DOHH2 (cell line): ENCODE data around the gene IFNL2.

Experiments
- H3F3A ChIP-seq: fragments of 200-600 bp; sonication (generic), shearing (Covaris generic); 2 replicates; pipeline ENCODE4 v1.6.0; 2016; ENCODE audit warnings: antibody characterized with exemption, mild to moderate bottlenecking; ENCODE audit not compliant: control insufficient read depth, insufficient read depth
- H3K27ac ChIP-seq: fragments of 200-600 bp; sonication (generic); 2 replicates; pipeline ENCODE4 v1.5.1; 2014; ENCODE audit warnings: low read depth, mild to moderate bottlenecking, low read length, moderate library complexity
- H3K27me3 ChIP-seq: fragments of 200-600 bp; sonication (generic); 2 replicates; pipeline ENCODE4 v1.6.1; 2014; ENCODE audit warnings: mild to moderate bottlenecking, low read length, mixed read lengths; ENCODE audit not compliant: control insufficient read depth
- H3K36me3 ChIP-seq: fragments of 200-600 bp; sonication (generic); 2 replicates; pipeline ENCODE4 v1.6.1; 2014; ENCODE audit warnings: mild to moderate bottlenecking, low read length, moderate library complexity, mixed read lengths; ENCODE audit not compliant: control insufficient read depth
- H3K4me1 ChIP-seq: fragments of 200-600 bp; sonication (generic); 2 replicates; pipeline ENCODE4 v1.6.1; 2014; ENCODE audit warnings: mild to moderate bottlenecking, low read length, mixed read lengths; ENCODE audit not compliant: control insufficient read depth
- H3K4me2 ChIP-seq: fragments of 200-600 bp; sonication (generic); 2 replicates; pipeline ENCODE4 v1.6.0; 2014; ENCODE audit warnings: mild to moderate bottlenecking, low read length, moderate library complexity
- H3K4me3 ChIP-seq: fragments of 200-600 bp; sonication (generic); 2 replicates; pipeline ENCODE4 v1.5.1; 2014; ENCODE audit warnings: mild to moderate bottlenecking, low read length, mixed read lengths
- H3K79me2 ChIP-seq: fragments of 200-600 bp; sonication (generic); 2 replicates; pipeline ENCODE4 v1.6.1; 2014; ENCODE audit warnings: mild to moderate bottlenecking, low read length, mixed read lengths; ENCODE audit not compliant: control insufficient read depth
- H3K9me2 ChIP-seq: fragments of 200-600 bp; sonication (generic); replicated peaks from 2 replicates; pipeline ENCODE4 v1.6.1; 2014; ENCODE audit warnings: mild to moderate bottlenecking, low read length, mixed read lengths; ENCODE audit not compliant: control insufficient read depth
- H3K9me3 ChIP-seq: fragments of 200-600 bp; sonication (generic); 2 replicates; pipeline ENCODE4 v1.6.1; 2014; ENCODE audit warnings: antibody characterized with exemption, low read length, mixed read lengths; ENCODE audit not compliant: control insufficient read depth, insufficient read depth
- H4K20me1 ChIP-seq: fragments of 200-600 bp; sonication (generic); 2 replicates; pipeline ENCODE4 v1.6.0; 2014; ENCODE audit warnings: low read depth, mild to moderate bottlenecking, antibody characterized with exemption, low read length, moderate library complexity; ENCODE audit not compliant: control insufficient read depth, insufficient read depth
- CTCF ChIP-seq: fragments of 200-600 bp; sonication (generic); IDR thresholded peaks from one replicate; pipeline ENCODE4 v1.5.1; 2014; ENCODE audit warnings: antibody characterized with exemption, mild to moderate bottlenecking, low read depth, low read length; ENCODE audit not compliant: poor library complexity, severe bottlenecking
- EZH2phosphoT487 ChIP-seq: fragments of 200-600 bp; sonication (generic); IDR thresholded peaks from 2 replicates; pipeline ENCODE4 v1.6.1; 2017; ENCODE audit warnings: borderline replicate concordance, mild to moderate bottlenecking, antibody characterized with exemption, low read length, moderate library complexity, mixed read lengths

The IFNL2 gene

GRCh38 chr19:39277598-39277997 lies 9.4 kb downstream of the IFNL2 start:
- Histone ChIP-seq H3K4me2 (no peak overlapping the region), H3K9me2 (no peaks in the 10 kb centered on the region), H3K4me1 (no peaks in the 10 kb centered on the region), H3K4me3 (no peak overlapping the region), H3K36me3 (no peaks in the 10 kb centered on the region), H3K79me2 (no peaks in the 10 kb centered on the region), H4K20me1 (no peaks in the 10 kb centered on the region), H3K27ac (no peak overlapping the region), H3F3A (no peaks in the 10 kb centered on the region), H3K9me3 (no peaks in the 10 kb centered on the region), H3K27me3 (peaks cover 3% of the 10 kb centered on the region; the same call in 1 of the 2 replicates)
- TF ChIP-seq CTCF (no peak), EZH2phosphoT487 (no peak)

GRCh38 chr19:39282021-39282420 lies 13.8 kb downstream of the IFNL2 start:
- Histone ChIP-seq H3K27ac (no peak overlapping the region), H4K20me1 (no peaks in the 10 kb centered on the region), H3K9me3 (no peaks in the 10 kb centered on the region), H3K27me3 (peaks cover 8% of the 10 kb centered on the region; the same call in 1 of the 2 replicates), H3K4me2 (no peak overlapping the region), H3K36me3 (no peaks in the 10 kb centered on the region), H3K4me1 (no peaks in the 10 kb centered on the region), H3K4me3 (no peak overlapping the region), H3K9me2 (no peaks in the 10 kb centered on the region), H3K79me2 (no peaks in the 10 kb centered on the region), H3F3A (no peaks in the 10 kb centered on the region)
- TF ChIP-seq EZH2phosphoT487 (no peak), CTCF (no peak)

- no peaks in the 10 kb centered on the region for H3K9me2 ChIP-seq
- 0 out of 2 replicates have a peak, but pooled peaks cover 5% of the 10 kb centered on the region for H3K27me3 ChIP-seq
- H3K4me3 ChIP-seq: no peak overlapping the region
- no peak overlapping the region for H3K4me2 ChIP-seq
- no peak overlapping the region for H3K27ac ChIP-seq
- no peaks in the 10 kb centered on the region for H4K20me1 ChIP-seq
- H3F3A ChIP-seq: no peaks in the 10 kb centered on the region
- no peak for TF ChIP-seq CTCF
- TF ChIP-seq EZH2phosphoT487: no peak
- H3K9me3 ChIP-seq: no peaks in the 10 kb centered on the region
- H3K36me3 ChIP-seq: no peaks in the 10 kb centered on the region
- H3K79me2 ChIP-seq: no peaks in the 10 kb centered on the region
- no peaks in the 10 kb centered on the region for H3K4me1 ChIP-seq
Observed at GRCh38 chr19:39284032-39284431, 15.8 kb downstream of the IFNL2 start.
